Gastroesophageal sphincter (tissue), 4 donors: ENCODE results near the gene PPIH. TPM values are rescaled to one million over a fixed set of nuclear protein-coding genes. Genes with fewer than 3 reads are reported as not detected.

Source experiments
- ATAC-seq: fragments of 150-250 bp; one replicate; pipeline ENCODE4 v1.9.1; 2016; ENCODE audit warnings: mild to moderate bottlenecking, moderate library complexity
- H3K27ac ChIP-seq, 4 donors: fragments of 200-600 bp; sonication (generic) in 3 of 4; 1 replicate in 3 of 4; 2 replicates in 1 of 4; pipeline ENCODE4 v1.5.1; 2016 to 2019
- H3K27me3 ChIP-seq: fragments of 200-600 bp; sonication (generic); one replicate; pipeline ENCODE4 v1.5.1; 2019
- H3K36me3 ChIP-seq, 2 donors: fragments of 200-600 bp; sonication (generic); one replicate each; pipeline ENCODE4 v1.5.1; 2019; ENCODE audit warnings: control low read depth in 1 of 2
- H3K4me1 ChIP-seq, 3 donors: fragments of 200-600 bp; sonication (generic); 1 replicate in 2 of 3; 2 replicates in 1 of 3; pipeline ENCODE4 v1.5.1; 2016 to 2019; ENCODE audit warnings: control low read depth in 2 of 3
- H3K4me3 ChIP-seq, 2 donors: fragments of 200-600 bp; sonication (generic); one replicate each; pipeline ENCODE4 v1.5.1; 2019; ENCODE audit warnings: mild to moderate bottlenecking in 1 of 2, moderate library complexity in 1 of 2
- H3K9me3 ChIP-seq, 3 donors: fragments of 200-600 bp; sonication (generic); one replicate each; pipeline ENCODE4 v1.5.1; 2017 to 2019; ENCODE audit warnings: control low read depth in 2 of 3
- EP300 ChIP-seq: sonication (generic); formaldehyde crosslinking; IDR thresholded peaks from one replicate; pipeline ENCODE4 v1.6.1; 2017; ENCODE audit warnings: antibody characterized with exemption, mild to moderate bottlenecking
- POLR2A ChIP-seq, 2 donors: fragments of 450-650 bp; IDR thresholded peaks; one replicate each; pipeline ENCODE4 v1.6.1; 2017; ENCODE audit warnings: antibody characterized with exemption in 2 of 2, mild to moderate bottlenecking in 2 of 2, moderate library complexity in 1 of 2
- POLR2AphosphoS5 ChIP-seq: sonication (generic); formaldehyde crosslinking; IDR thresholded peaks from one replicate; pipeline ENCODE4 v1.6.1; 2017; ENCODE audit warnings: antibody characterized with exemption
- WGBS, 2 donors: methylation state at CpG; one replicate each; pipeline ENCODE4 v1.1.5; 2018; ENCODE audit warnings: low coverage in 1 of 2; 5-methylcytosine and 5-hydroxymethylcytosine counted together
- total RNA-seq, 4 donors: library from RNA; depleted of rRNA; stranded (reverse); fragments of >200 nt; gene quantifications; one replicate each; pipeline ENCODE4 v1.1.0, GENCODE V29; 2016
- TF ChIP-seq, protein P1 (sequence below), 4 experiments: fragments of 200-600 bp in 2 of 4; fragments of 450-650 bp in 2 of 4; sonication (generic) in 1 of 4; IDR thresholded peaks; one replicate each; pipeline ENCODE4 v1.5.1; 2017 to 2019; ENCODE audit warnings: antibody characterized with exemption in 4 of 4, mild to moderate bottlenecking in 2 of 4, moderate library complexity in 2 of 4

The PPIH gene
- total RNA-seq, 4 donors from 2014 or later = 15.0 to 33.3 (median 21.0) TPM

DNA sequence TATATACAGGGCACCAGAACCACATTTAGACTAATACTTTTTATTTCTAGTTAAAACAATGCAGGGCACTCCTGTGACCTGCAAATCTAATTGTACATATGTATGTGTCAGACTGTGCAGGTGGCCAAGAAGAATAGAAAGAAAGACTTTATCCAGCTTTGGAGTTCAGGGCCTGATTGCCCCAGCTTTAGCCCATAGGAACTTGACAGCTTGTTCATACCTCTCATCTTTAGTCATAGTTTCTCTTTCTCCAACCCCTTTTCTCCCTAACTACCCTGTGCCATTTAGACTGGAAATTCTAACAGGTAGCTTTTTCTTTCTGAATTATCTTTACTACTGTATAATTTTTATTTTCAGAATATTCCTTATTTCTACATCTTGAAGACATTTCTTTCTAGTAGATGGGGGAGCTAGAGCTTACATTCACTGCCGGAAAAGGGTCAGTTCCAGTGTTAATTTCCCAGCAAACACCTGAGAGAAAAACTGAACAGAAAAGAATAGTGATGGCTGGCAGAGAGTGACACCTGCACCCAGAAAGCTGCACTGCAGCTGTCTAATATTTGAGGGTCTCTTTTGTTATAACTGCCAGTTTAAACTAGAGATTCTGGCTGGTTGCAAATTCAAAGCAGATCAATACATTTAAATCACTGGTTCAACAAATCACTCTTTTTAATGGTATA is 32.4 kb downstream of the PPIH start:
- 67 to 80% methylated on average over 1 of the region's 1 CpG for WGBS, 2 donors
- H3K27ac ChIP-seq = no peak overlapping the region
- H3K36me3 ChIP-seq = peaks cover 0 to 7% of the 10 kb centered on the region in 2 donors
- no peak for ATAC-seq
- H3K9me3 ChIP-seq = no peaks in the 10 kb centered on the region
- peaks cover 15 to 91% (median 28%) of the 10 kb centered on the region in 3 donors for H3K4me1 ChIP-seq
- H3K4me3 ChIP-seq = no peak overlapping the region
- TF ChIP-seq EP300 (no peak), POLR2AphosphoS5 (no peak), POLR2A (IDR thresholded peaks at IDR 0.05) (no peak)
- TF ChIP-seq, protein P1, sequence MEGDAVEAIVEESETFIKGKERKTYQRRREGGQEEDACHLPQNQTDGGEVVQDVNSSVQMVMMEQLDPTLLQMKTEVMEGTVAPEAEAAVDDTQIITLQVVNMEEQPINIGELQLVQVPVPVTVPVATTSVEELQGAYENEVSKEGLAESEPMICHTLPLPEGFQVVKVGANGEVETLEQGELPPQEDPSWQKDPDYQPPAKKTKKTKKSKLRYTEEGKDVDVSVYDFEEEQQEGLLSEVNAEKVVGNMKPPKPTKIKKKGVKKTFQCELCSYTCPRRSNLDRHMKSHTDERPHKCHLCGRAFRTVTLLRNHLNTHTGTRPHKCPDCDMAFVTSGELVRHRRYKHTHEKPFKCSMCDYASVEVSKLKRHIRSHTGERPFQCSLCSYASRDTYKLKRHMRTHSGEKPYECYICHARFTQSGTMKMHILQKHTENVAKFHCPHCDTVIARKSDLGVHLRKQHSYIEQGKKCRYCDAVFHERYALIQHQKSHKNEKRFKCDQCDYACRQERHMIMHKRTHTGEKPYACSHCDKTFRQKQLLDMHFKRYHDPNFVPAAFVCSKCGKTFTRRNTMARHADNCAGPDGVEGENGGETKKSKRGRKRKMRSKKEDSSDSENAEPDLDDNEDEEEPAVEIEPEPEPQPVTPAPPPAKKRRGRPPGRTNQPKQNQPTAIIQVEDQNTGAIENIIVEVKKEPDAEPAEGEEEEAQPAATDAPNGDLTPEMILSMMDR (IDR thresholded peaks at IDR 0.05) = peak in 1 of 4 experiments; percentile 5
- H3K27me3 ChIP-seq = no peaks in the 10 kb centered on the region

DNA sequence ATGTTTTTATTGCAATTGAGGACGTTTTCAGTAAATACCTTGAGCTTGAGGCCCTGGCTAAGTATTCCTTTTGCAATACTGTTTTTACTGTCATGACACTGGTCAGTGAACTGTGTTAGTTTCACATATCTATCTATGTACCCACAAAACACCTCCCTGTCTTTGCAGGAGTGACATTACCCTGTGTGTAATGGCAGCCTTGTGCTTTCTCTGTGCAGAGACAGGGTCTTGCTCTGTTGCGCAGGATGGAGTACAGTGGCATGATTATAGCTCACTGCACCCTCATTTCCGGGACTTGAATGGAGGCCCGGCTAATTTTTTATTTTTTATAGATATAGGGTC is 32.9 kb downstream of the PPIH start:
- H3K36me3 ChIP-seq = peaks cover 0 to 10% of the 10 kb centered on the region in 2 donors
- H3K27me3 ChIP-seq = no peaks in the 10 kb centered on the region
- no peaks in the 10 kb centered on the region for H3K9me3 ChIP-seq
- H3K4me3 ChIP-seq = no peak overlapping the region
- H3K27ac ChIP-seq = no peak overlapping the region
- WGBS, 2 donors = 47 to 72% methylated on average over 3 to 4 of the region's 4 CpGs
- ATAC-seq = no peak
- no peak for TF ChIP-seq POLR2AphosphoS5
- TF ChIP-seq, protein P1 (IDR thresholded peaks at IDR 0.05) = no peak
- no peak for TF ChIP-seq EP300
- no peak for TF ChIP-seq POLR2A (IDR thresholded peaks at IDR 0.05)
- peaks cover 15 to 86% (median 24%) of the 10 kb centered on the region in 3 donors for H3K4me1 ChIP-seq

DNA sequence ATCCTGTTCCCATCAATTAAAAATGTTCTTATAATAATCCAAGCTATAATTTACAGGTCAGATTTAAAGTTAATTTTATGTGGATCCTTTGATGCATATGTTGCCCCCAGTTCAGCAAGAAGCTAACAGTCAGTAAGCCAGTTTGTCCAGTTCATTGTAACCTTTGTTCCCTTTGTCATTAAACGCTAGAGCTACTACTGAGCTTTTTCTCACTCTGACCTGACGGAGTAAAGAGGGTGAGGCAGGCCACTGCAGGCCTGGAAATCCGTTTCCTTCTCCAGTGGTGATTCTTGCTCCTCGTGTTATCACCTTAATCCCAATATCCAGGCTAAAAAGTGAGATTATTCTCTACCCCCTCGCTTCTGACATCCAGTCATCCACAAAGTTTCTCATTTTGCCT is 34.2 kb downstream of the PPIH start:
- Histone ChIP-seq H3K27ac (no peak overlapping the region), H3K9me3 (no peaks in the 10 kb centered on the region), H3K4me3 (no peak overlapping the region), H3K36me3 (peaks cover under 1 to 23% of the 10 kb centered on the region in 2 donors), H3K27me3 (no peaks in the 10 kb centered on the region), H3K4me1 (peaks cover 12 to 73% (median 16%) of the 10 kb centered on the region in 3 donors)
- TF ChIP-seq POLR2A (IDR thresholded peaks at IDR 0.05) (no peak), POLR2AphosphoS5 (no peak), EP300 (no peak)
- TF ChIP-seq, protein P1 (IDR thresholded peaks at IDR 0.05) = no peak
- no peak for ATAC-seq
- 40 to 65% methylated on average over 4 to 5 of the region's 5 CpGs for WGBS, 2 donors

DNA sequence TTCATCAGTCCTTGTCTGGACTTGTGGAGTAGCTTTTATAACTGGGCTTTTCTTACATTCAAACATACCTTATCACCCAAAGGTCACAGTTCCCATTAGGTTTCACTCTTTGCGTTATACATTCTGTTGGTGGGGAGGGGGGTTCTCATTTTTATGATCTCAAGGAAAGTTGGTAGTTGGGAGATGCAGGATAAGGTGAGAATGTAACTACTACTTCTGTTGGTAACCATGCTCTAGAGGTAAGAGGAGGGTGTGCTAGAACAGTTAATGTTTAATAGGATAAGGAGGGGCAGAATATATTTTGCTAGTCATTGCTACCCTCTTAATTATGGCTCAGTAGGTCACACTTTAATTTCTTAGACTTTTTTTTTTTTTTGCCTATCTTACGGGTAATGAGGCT is 34.7 kb downstream of the PPIH start:
- no peak for TF ChIP-seq POLR2A (IDR thresholded peaks at IDR 0.05)
- TF ChIP-seq, protein P1 (IDR thresholded peaks at IDR 0.05) = no peak
- H3K27me3 ChIP-seq = no peaks in the 10 kb centered on the region
- H3K27ac ChIP-seq = no peak overlapping the region
- H3K36me3 ChIP-seq = peaks cover 3 to 28% of the 10 kb centered on the region in 2 donors
- peaks cover 12 to 69% (median 16%) of the 10 kb centered on the region in 3 donors for H3K4me1 ChIP-seq
- WGBS, 2 donors = 90 to 91% methylated on average over 1 to 2 of the region's 2 CpGs
- H3K4me3 ChIP-seq = no peak overlapping the region
- ATAC-seq = no peak
- no peaks in the 10 kb centered on the region for H3K9me3 ChIP-seq

DNA sequence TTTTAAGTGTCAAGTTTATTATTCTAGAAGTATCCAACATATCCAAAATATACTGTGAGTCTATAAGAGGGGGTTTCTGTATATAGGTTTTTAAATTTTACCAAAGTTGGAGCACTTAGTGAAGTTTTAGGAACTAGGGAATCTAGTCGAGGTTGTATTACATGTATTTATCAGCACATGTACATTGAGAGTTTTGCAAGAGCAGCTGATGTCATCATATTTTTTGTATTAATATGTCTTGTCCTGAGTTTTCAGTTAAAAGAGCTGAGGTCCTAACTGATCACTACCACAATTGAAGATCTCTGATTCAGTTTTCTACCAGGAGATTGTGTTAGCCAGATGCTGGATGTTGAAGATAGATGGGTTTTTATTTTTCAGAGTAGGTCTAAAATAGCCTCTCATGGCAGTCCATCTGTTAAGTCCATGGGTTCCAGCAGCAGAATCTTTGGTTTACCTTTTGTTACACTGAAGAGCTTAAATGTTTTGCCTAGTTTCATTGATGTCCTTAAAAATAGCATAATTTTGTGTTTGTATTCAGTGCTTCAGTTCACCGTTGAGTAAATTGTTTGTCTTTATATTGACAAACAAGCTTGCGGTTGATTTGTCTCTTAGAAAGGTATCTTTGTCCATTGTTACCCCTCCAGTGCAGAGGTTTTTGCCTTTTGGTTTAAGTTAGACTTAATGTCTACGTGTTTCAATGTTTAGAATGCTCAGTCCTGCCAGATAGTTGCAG is 40.0 kb downstream of the PPIH start:
- Histone ChIP-seq H3K4me1 (peaks cover 0 to 15% (median under 1%) of the 10 kb centered on the region in 3 donors), H3K36me3 (peaks cover 7 to 81% of the 10 kb centered on the region in 2 donors), H3K27me3 (no peaks in the 10 kb centered on the region), H3K27ac (no peak overlapping the region), H3K9me3 (no peaks in the 10 kb centered on the region), H3K4me3 (no peak overlapping the region)
- 86 to 91% methylated on average over 4 of the region's 4 CpGs for WGBS, 2 donors
- no peak for ATAC-seq
- TF ChIP-seq EP300 = no peak
- TF ChIP-seq, protein P1 (IDR thresholded peaks at IDR 0.05) = no peak
- no peak for TF ChIP-seq POLR2A (IDR thresholded peaks at IDR 0.05)
- TF ChIP-seq POLR2AphosphoS5 = no peak
